Adipose tissue (tissue), 3 donors: Measurements from ENCODE around the gene GGTLC2. TPM values are rescaled to one million over a fixed set of nuclear protein-coding genes. Genes with fewer than 3 reads are reported as not detected.

Source experiments
- polyA plus RNA-seq, 3 donors: library from polyadenylated mRNA; stranded (reverse); fragments of 200-250 nt; gene quantifications; one replicate each; pipeline ENCODE4 v1.2.3, GENCODE V29; 2013
- donor health status: healthy with polysubstance abuse.
- donor health status: Bipolar disorder and iron deficiency.
- donor health status: healthy.

Gene GGTLC2
- polyA plus RNA-seq, 3 donors, result not detected

Other genes with a start within 250 kb of the GGTLC2 start
- under 1 TPM in 2 of 3 donors, not detected in 1; 0.09 to 0.15 TPM for gene ZNF280B, start 135.9 kb upstream of the GGTLC2 start, polyA plus RNA-seq
- not detected for gene ZNF280A, start 124.3 kb upstream of the GGTLC2 start, polyA plus RNA-seq
- gene PRAME, start 85.3 kb upstream of the GGTLC2 start, polyA plus RNA-seq, result under 1 TPM in 1 of 3 donors, not detected in 2; 0.10 TPM
- 1 to 10 TPM in 2 of 3 donors, not detected in 1; 1.2 to 1.6 TPM for gene IGLL5, start 243.2 kb downstream of the GGTLC2 start, polyA plus RNA-seq